Mononuclear cell (primary cell): Measurements from ENCODE around the gene SPATA33. TPM values are rescaled to one million over a fixed set of nuclear protein-coding genes. Genes with fewer than 3 reads are reported as not detected.
"Not testable (repeated sequence)": the region's sequence is repeated elsewhere in the genome, so short reads cannot be mapped to it uniquely, and the experiment has no call there.

Source experiments
- H3K27me3 ChIP-seq: 2 replicates; pipeline ENCODE4 v1.6.0; 2011; ENCODE audit warnings: low read length, control low read depth; ENCODE audit not compliant: insufficient read depth
- H3K4me1 ChIP-seq: 2 replicates; pipeline ENCODE4 v1.5.1; 2011; ENCODE audit warnings: mild to moderate bottlenecking, low read length, control low read depth; ENCODE audit not compliant: insufficient read depth
- H3K4me3 ChIP-seq: 2 replicates; pipeline ENCODE4 v1.5.1; 2011; ENCODE audit warnings: mild to moderate bottlenecking, low read length, moderate library complexity
- H3K9me3 ChIP-seq: 2 replicates; pipeline ENCODE4 v1.5.1; 2011; ENCODE audit warnings: low read depth, mild to moderate bottlenecking, control low read depth, low read length
- total RNA-seq: library from RNA; depleted of rRNA; stranded (reverse); fragments of >200 nt; gene quantifications from one replicate; pipeline ENCODE4 v1.2.3, GENCODE V29; 2012

Gene SPATA33
- total RNA-seq, 1 donor: 1.3 TPM

- no peaks in the 10 kb centered on the region for H3K27me3 ChIP-seq
- no peaks in the 10 kb centered on the region for H3K4me1 ChIP-seq
- H3K4me3 ChIP-seq: no peak overlapping the region
- H3K9me3 ChIP-seq: no peaks in the 10 kb centered on the region
Observed at GRCh38 chr16:89669755-89670154, 12.1 kb downstream of the SPATA33 start.

- no peaks in the 10 kb centered on the region for H3K4me1 ChIP-seq
- no peak overlapping the region for H3K4me3 ChIP-seq
- no peaks in the 10 kb centered on the region for H3K9me3 ChIP-seq
- H3K27me3 ChIP-seq: no peaks in the 10 kb centered on the region
Observed at GRCh38 chr16:89670496-89671431, 13.1 kb downstream of the SPATA33 start.

- H3K4me3 ChIP-seq, H3K27me3 ChIP-seq, H3K9me3 ChIP-seq, H3K4me1 ChIP-seq: not testable (repeated sequence)
Observed at GRCh38 chr16:89671565-89671964, 13.9 kb downstream of the SPATA33 start.

GRCh38 chr16:89672177-89672941, 14.7 kb downstream of the SPATA33 start:
- Histone ChIP-seq H3K4me3 (no peak overlapping the region), H3K27me3 (no peaks in the 10 kb centered on the region), H3K4me1 (no peaks in the 10 kb centered on the region), H3K9me3 (no peaks in the 10 kb centered on the region)

GRCh38 chr16:89678258-89678657, 20.6 kb downstream of the SPATA33 start:
- no peak overlapping the region for H3K4me3 ChIP-seq
- no peaks in the 10 kb centered on the region for H3K27me3 ChIP-seq
- no peaks in the 10 kb centered on the region for H3K4me1 ChIP-seq
- H3K9me3 ChIP-seq: no peaks in the 10 kb centered on the region

GRCh38 chr16:89685916-89686315, 28.3 kb downstream of the SPATA33 start:
- no peaks in the 10 kb centered on the region for H3K27me3 ChIP-seq

GRCh38 chr16:89686520-89687091, 29.0 kb downstream of the SPATA33 start, which contains the start of gene CDK10:
CDK10 (plus strand) TSS chr16:89686689; CDS start chr16:89686711, 22 bp downstream.
- no peaks in the 10 kb centered on the region for H3K27me3 ChIP-seq
- H3K4me3 ChIP-seq: peak within 1 kb of the TSS; percentile 79
- H3K9me3 ChIP-seq: no peaks in the 10 kb centered on the region
- H3K4me1 ChIP-seq: peaks cover 9% of the 10 kb centered on the region

More at GRCh38 chr16:89685916-89686315, 28.3 kb downstream of the SPATA33 start:
- Histone ChIP-seq H3K4me3 (no peak overlapping the region), H3K9me3 (no peaks in the 10 kb centered on the region), H3K4me1 (peaks cover 9% of the 10 kb centered on the region)

- Histone ChIP-seq H3K4me3 (peak overlapping the region; percentile 79), H3K4me1 (peaks cover 9% of the 10 kb centered on the region), H3K9me3 (no peaks in the 10 kb centered on the region), H3K27me3 (no peaks in the 10 kb centered on the region)
Observed at GRCh38 chr16:89687092-89687940, 29.7 kb downstream of the SPATA33 start.

- no peaks in the 10 kb centered on the region for H3K27me3 ChIP-seq
- no peak overlapping the region for H3K4me3 ChIP-seq
- peaks cover 9% of the 10 kb centered on the region for H3K4me1 ChIP-seq
- no peaks in the 10 kb centered on the region for H3K9me3 ChIP-seq
Observed at GRCh38 chr16:89688395-89688794, 30.8 kb downstream of the SPATA33 start.

GRCh38 chr16:89689142-89689541, 31.5 kb downstream of the SPATA33 start:
- no peak overlapping the region for H3K4me3 ChIP-seq
- H3K9me3 ChIP-seq: no peaks in the 10 kb centered on the region
- H3K4me1 ChIP-seq: peaks cover 9% of the 10 kb centered on the region
- H3K27me3 ChIP-seq: no peaks in the 10 kb centered on the region

GRCh38 chr16:89689621-89690020, 32.0 kb downstream of the SPATA33 start:
- H3K27me3 ChIP-seq, H3K4me1 ChIP-seq, H3K4me3 ChIP-seq, H3K9me3 ChIP-seq: not testable (repeated sequence)

GRCh38 chr16:89690392-89690901, 32.8 kb downstream of the SPATA33 start:
- Histone ChIP-seq H3K27me3 (no peaks in the 10 kb centered on the region), H3K4me3 (no peak overlapping the region), H3K4me1 (peaks cover 9% of the 10 kb centered on the region)

GRCh38 chr16:89691231-89691985, 33.8 kb downstream of the SPATA33 start:
- Histone ChIP-seq H3K9me3 (no peaks in the 10 kb centered on the region), H3K27me3 (no peaks in the 10 kb centered on the region), H3K4me1 (peaks cover 17% of the 10 kb centered on the region), H3K4me3 (no peak overlapping the region)

More at GRCh38 chr16:89690392-89690901, 32.8 kb downstream of the SPATA33 start:
- H3K9me3 ChIP-seq: no peaks in the 10 kb centered on the region
